ENCODE measurements around the gene C1orf35. TPM values are rescaled to one million over a fixed set of nuclear protein-coding genes. Genes with fewer than 3 reads are reported as not detected.
A peak's percentile ranks its signal among the peaks of the same experiment; 100 is the strongest.

Gene C1orf35
- total RNA-seq, 1 donor from 2014 or later = 11.8 TPM

GRCh38 chr1:228062085-228062791, 40.9 kb downstream of the C1orf35 start:
- no peak for DNase-seq (ENCODE audit: low spot score)
- H3K27ac Mint-ChIP-seq = no peak overlapping the region
- peaks cover 14% of the 10 kb centered on the region for H3K4me1 Mint-ChIP-seq
- Histone ChIP-seq H3K4me1 (peaks cover 4% of the 10 kb centered on the region), H4K20me1 (ENCODE audit: low read depth) (no peaks in the 10 kb centered on the region), H2AFZ (replicated peaks) (no peak overlapping the region), H3K4me3 (no peak overlapping the region), H3K9me3 (ENCODE audit: low read depth) (no peaks in the 10 kb centered on the region), H3K36me3 (no peaks in the 10 kb centered on the region), H3K27ac (no peak overlapping the region), H3K9ac (no peak overlapping the region), H3K27me3 (peaks cover 92% of the 10 kb centered on the region), H3K4me2 (no peak overlapping the region), H3F3A (ENCODE audit: low read depth) (no peaks in the 10 kb centered on the region), H3K79me2 (ENCODE audit: low read depth) (no peaks in the 10 kb centered on the region)
- no peak overlapping the region for H3K4me3 Mint-ChIP-seq
- peaks cover 11% of the 10 kb centered on the region for H3K36me3 Mint-ChIP-seq
- H3K9me3 Mint-ChIP-seq = peaks cover 12% of the 10 kb centered on the region
- TF ChIP-seq EZH2phosphoT487 (IDR thresholded peaks at IDR 0.05) (no peak), CTCF (IDR thresholded peaks at IDR 0.05) (no peak), EZH2 (IDR thresholded peaks at IDR 0.05) (no peak)
- peaks cover 36% of the 10 kb centered on the region for H3K27me3 Mint-ChIP-seq (ENCODE audit: insufficient read depth, low read depth)

- peaks cover 15% of the 10 kb centered on the region for H3K36me3 Mint-ChIP-seq
- H3K4me3 Mint-ChIP-seq = no peak overlapping the region
Measured at GRCh38 chr1:228061411-228062084, 41.6 kb downstream of the C1orf35 start.

GRCh38 chr1:228060458-228061190, 42.5 kb downstream of the C1orf35 start:
- DNase-seq (ENCODE audit: low spot score) = peak; percentile 55
- H3K4me2 ChIP-seq = peak overlapping the region; percentile 72

More at GRCh38 chr1:228061411-228062084, 41.6 kb downstream of the C1orf35 start:
- Histone ChIP-seq H3K4me2 (no peak overlapping the region), H3K9ac (no peak overlapping the region), H3F3A (ENCODE audit: low read depth) (no peaks in the 10 kb centered on the region), H3K4me1 (peaks cover 4% of the 10 kb centered on the region), H4K20me1 (ENCODE audit: low read depth) (no peaks in the 10 kb centered on the region), H3K27ac (no peak overlapping the region), H3K27me3 (peaks cover 92% of the 10 kb centered on the region), H2AFZ (replicated peaks) (no peak overlapping the region), H3K4me3 (no peak overlapping the region), H3K79me2 (ENCODE audit: low read depth) (no peaks in the 10 kb centered on the region), H3K9me3 (ENCODE audit: low read depth) (no peaks in the 10 kb centered on the region), H3K36me3 (no peaks in the 10 kb centered on the region)
- Mint-ChIP-seq H3K27ac (peak overlapping the region; percentile 19), H3K4me1 (peaks cover 12% of the 10 kb centered on the region), H3K27me3 (ENCODE audit: insufficient read depth, low read depth) (peaks cover 39% of the 10 kb centered on the region), H3K9me3 (peaks cover 12% of the 10 kb centered on the region)
- DNase-seq (ENCODE audit: low spot score) = no peak
- TF ChIP-seq CTCF (IDR thresholded peaks at IDR 0.05) (no peak), EZH2phosphoT487 (IDR thresholded peaks at IDR 0.05) (no peak), EZH2 (IDR thresholded peaks at IDR 0.05) (no peak)

More at GRCh38 chr1:228060458-228061190, 42.5 kb downstream of the C1orf35 start:
- H4K20me1 ChIP-seq (ENCODE audit: low read depth) = no peaks in the 10 kb centered on the region
- H3F3A ChIP-seq (ENCODE audit: low read depth) = no peaks in the 10 kb centered on the region
- no peak overlapping the region for H3K9ac ChIP-seq
- H3K27ac Mint-ChIP-seq = no peak overlapping the region
- H2AFZ ChIP-seq (replicated peaks) = peak overlapping the region; percentile 63
- no peak overlapping the region for H3K27ac ChIP-seq
- H3K4me3 ChIP-seq = peak overlapping the region; percentile 43
- peaks cover 4% of the 10 kb centered on the region for H3K4me1 ChIP-seq
- H3K27me3 Mint-ChIP-seq (ENCODE audit: insufficient read depth, low read depth) = peaks cover 38% of the 10 kb centered on the region
- H3K79me2 ChIP-seq (ENCODE audit: low read depth) = no peaks in the 10 kb centered on the region
- TF ChIP-seq CTCF (IDR thresholded peaks at IDR 0.05) = no peak
- peak; percentile 68 for TF ChIP-seq EZH2 (IDR thresholded peaks at IDR 0.05)
- peak; percentile 59 for TF ChIP-seq EZH2phosphoT487 (IDR thresholded peaks at IDR 0.05)
- no peaks in the 10 kb centered on the region for H3K9me3 ChIP-seq (ENCODE audit: low read depth)
- peaks cover 12% of the 10 kb centered on the region for H3K4me1 Mint-ChIP-seq
- no peaks in the 10 kb centered on the region for H3K36me3 ChIP-seq
- H3K9me3 Mint-ChIP-seq = peaks cover 12% of the 10 kb centered on the region
- H3K4me3 Mint-ChIP-seq = peak overlapping the region; percentile 52
- H3K27me3 ChIP-seq = peaks cover 92% of the 10 kb centered on the region
- peaks cover 20% of the 10 kb centered on the region for H3K36me3 Mint-ChIP-seq

Data from neural progenitor cell (in vitro differentiated cells).